Measurements from ENCODE around the gene PHF3.

PHF3 gene

GRCh38 chr6:63649847-63650265 is 14.3 kb downstream of the PHF3 start:
- no peak for DNase-seq

GRCh38 chr6:63652980-63653379 is 17.4 kb downstream of the PHF3 start:
- DNase-seq: no peak

GRCh38 chr6:63660757-63661156 is 25.2 kb downstream of the PHF3 start:
- no peak for DNase-seq

- no peak for DNase-seq
These were observed 26.2 kb downstream of the PHF3 start for GRCh38 chr6:63661769-63662168.

- DNase-seq: no peak
These were observed 27.7 kb downstream of the PHF3 start for GRCh38 chr6:63663147-63663955.

- DNase-seq: no peak
These were observed 28.3 kb downstream of the PHF3 start for GRCh38 chr6:63663956-63664281.

- DNase-seq: no peak
These were observed 35.6 kb downstream of the PHF3 start for GRCh38 chr6:63671098-63671754.

- no peak for DNase-seq
These were observed 37.1 kb downstream of the PHF3 start for GRCh38 chr6:63672582-63673129.

GRCh38 chr6:63673692-63674091 is 38.1 kb downstream of the PHF3 start:
- DNase-seq: no peak

- DNase-seq: no peak
These were observed 39.0 kb downstream of the PHF3 start for GRCh38 chr6:63674635-63675034.

- no peak for DNase-seq
These were observed 39.5 kb downstream of the PHF3 start for GRCh38 chr6:63675138-63675537.

- no peak for DNase-seq
These were observed 41.0 kb downstream of the PHF3 start for GRCh38 chr6:63676412-63677114.

- no peak for DNase-seq
These were observed 41.7 kb downstream of the PHF3 start for GRCh38 chr6:63677282-63677681.

GRCh38 chr6:63683071-63683603 is 47.5 kb downstream of the PHF3 start:
- no peak for DNase-seq

- no peak for DNase-seq
These were observed 50.1 kb downstream of the PHF3 start for GRCh38 chr6:63685446-63686379.

- no peak for DNase-seq
These were observed 53.8 kb downstream of the PHF3 start for GRCh38 chr6:63689421-63689820.

- no peak for DNase-seq
These were observed 54.6 kb downstream of the PHF3 start for GRCh38 chr6:63690221-63690620.

- DNase-seq: no peak
These were observed 70.1 kb downstream of the PHF3 start for GRCh38 chr6:63705707-63706106.

GRCh38 chr6:63706630-63707029 is 71.0 kb downstream of the PHF3 start:
- DNase-seq: no peak

- no peak for DNase-seq
These were observed 73.0 kb downstream of the PHF3 start for GRCh38 chr6:63708631-63709030.

GRCh38 chr6:63709148-63709547 is 73.5 kb downstream of the PHF3 start:
- DNase-seq: no peak

GRCh38 chr6:63713332-63713731 is 77.7 kb downstream of the PHF3 start:
- no peak for DNase-seq

Measured in GOT3 (cell line).